Activated B cell treated with CpG ODN at 0.5 μM for 24 hours (primary cell): Measurements from ENCODE around the gene RFX4. TPM values are rescaled to one million over a fixed set of nuclear protein-coding genes. Genes with fewer than 3 reads are reported as not detected.

Source experiments
- ATAC-seq: fragments of 200-7000 bp; cut with Tn5 transposase; one replicate; pipeline ENCODE4 v1.10.0; 2021; ENCODE audit warnings: low read depth, mild to moderate bottlenecking, moderate library complexity
- CTCF ChIA-PET: fragments of 350-600 bp; sonication (Branson Sonifier 250); formaldehyde crosslinking; loops from one replicate; lab custom pipeline; 2021; ENCODE audit warnings: antibody characterized with exemption; lab: Charles Lee
- POLR2A ChIA-PET: fragments of 350-600 bp; sonication (Branson Sonifier 250); formaldehyde crosslinking; loops from one replicate; lab custom pipeline; 2021; ENCODE audit warnings: antibody characterized with exemption; lab: Charles Lee
- DNase-seq: peaks from one replicate; pipeline ENCODE4 v3.0.0; 2022
- H3K27ac Mint-ChIP-seq: one replicate; pipeline ENCODE4 v1.8.0; 2020; ENCODE audit warnings: mixed read lengths
- H3K27me3 Mint-ChIP-seq: one replicate; pipeline ENCODE4 v1.8.0; 2021; ENCODE audit warnings: mixed read lengths
- H3K36me3 Mint-ChIP-seq: one replicate; pipeline ENCODE4 v1.8.0; 2021; ENCODE audit warnings: low read depth, mixed read lengths
- H3K4me1 Mint-ChIP-seq: one replicate; pipeline ENCODE4 v1.8.0; 2021; ENCODE audit warnings: mixed read lengths
- H3K4me3 Mint-ChIP-seq: one replicate; pipeline ENCODE4 v1.8.0; 2020; ENCODE audit warnings: mild to moderate bottlenecking, mixed read lengths
- H3K9me3 Mint-ChIP-seq: one replicate; pipeline ENCODE4 v1.8.0; 2020; ENCODE audit warnings: mixed read lengths
- intact Hi-C: fragments of 100-400 bp; cut with micrococcal nuclease; formaldehyde crosslinking; loops from one replicate; pipeline ENCODE4 v1.15.1; 2024
- total RNA-seq: library from RNA; stranded (reverse); gene quantifications from 2 replicates; pipeline ENCODE4 v1.2.3, GENCODE V29; 2022
- TF ChIP-seq, protein P1 (sequence below): fragments of 200-600 bp; IDR thresholded peaks from one replicate; pipeline ENCODE4 v1.8.0; 2022; ENCODE audit warnings: antibody characterized with exemption, mild to moderate bottlenecking

The RFX4 gene
- total RNA-seq, 1 donor from 2014 or later = not detected

DNA sequence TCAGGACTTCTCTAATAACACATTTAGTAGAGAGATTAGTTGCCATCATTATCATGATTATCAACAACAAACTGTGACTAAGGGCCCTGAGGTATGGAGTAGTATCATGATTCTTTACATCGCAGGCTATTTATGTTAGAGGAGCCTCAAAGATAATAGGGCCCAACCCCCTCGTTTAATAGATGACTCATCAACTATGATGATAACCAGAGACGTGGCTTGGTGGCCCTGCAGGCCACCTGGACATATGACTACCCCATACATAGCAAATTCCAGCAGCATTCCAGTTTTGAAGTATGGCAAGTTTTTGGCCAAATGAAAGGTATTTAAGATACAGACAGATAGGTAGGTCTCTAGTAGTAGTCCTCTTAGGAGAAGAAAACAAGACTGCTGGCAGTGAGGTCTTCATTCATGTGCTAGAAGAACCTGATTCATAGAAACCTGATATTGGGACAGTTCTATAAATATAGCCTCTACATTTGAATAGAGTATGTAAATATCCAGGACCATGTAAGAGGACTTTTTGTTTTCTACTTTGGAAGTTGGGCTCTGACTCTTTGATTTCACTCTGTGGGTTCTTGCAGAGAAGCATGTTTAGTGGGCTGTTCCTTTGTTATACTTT is 197.3 kb downstream of the RFX4 start:
- no peaks in the 10 kb centered on the region for H3K9me3 Mint-ChIP-seq
- ChIA-PET CTCF (no interaction called here), POLR2A (no interaction called here)
- H3K4me3 Mint-ChIP-seq = no peak overlapping the region
- TF ChIP-seq, protein P1, sequence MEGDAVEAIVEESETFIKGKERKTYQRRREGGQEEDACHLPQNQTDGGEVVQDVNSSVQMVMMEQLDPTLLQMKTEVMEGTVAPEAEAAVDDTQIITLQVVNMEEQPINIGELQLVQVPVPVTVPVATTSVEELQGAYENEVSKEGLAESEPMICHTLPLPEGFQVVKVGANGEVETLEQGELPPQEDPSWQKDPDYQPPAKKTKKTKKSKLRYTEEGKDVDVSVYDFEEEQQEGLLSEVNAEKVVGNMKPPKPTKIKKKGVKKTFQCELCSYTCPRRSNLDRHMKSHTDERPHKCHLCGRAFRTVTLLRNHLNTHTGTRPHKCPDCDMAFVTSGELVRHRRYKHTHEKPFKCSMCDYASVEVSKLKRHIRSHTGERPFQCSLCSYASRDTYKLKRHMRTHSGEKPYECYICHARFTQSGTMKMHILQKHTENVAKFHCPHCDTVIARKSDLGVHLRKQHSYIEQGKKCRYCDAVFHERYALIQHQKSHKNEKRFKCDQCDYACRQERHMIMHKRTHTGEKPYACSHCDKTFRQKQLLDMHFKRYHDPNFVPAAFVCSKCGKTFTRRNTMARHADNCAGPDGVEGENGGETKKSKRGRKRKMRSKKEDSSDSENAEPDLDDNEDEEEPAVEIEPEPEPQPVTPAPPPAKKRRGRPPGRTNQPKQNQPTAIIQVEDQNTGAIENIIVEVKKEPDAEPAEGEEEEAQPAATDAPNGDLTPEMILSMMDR = no peak
- no peak overlapping the region for H3K27ac Mint-ChIP-seq
- H3K4me1 Mint-ChIP-seq = peaks cover 7% of the 10 kb centered on the region
- DNase-seq (no peak), ATAC-seq (no peak)
- H3K36me3 Mint-ChIP-seq = peaks cover 1% of the 10 kb centered on the region
- intact Hi-C loops = no loop called here
- H3K27me3 Mint-ChIP-seq = no peaks in the 10 kb centered on the region

DNA sequence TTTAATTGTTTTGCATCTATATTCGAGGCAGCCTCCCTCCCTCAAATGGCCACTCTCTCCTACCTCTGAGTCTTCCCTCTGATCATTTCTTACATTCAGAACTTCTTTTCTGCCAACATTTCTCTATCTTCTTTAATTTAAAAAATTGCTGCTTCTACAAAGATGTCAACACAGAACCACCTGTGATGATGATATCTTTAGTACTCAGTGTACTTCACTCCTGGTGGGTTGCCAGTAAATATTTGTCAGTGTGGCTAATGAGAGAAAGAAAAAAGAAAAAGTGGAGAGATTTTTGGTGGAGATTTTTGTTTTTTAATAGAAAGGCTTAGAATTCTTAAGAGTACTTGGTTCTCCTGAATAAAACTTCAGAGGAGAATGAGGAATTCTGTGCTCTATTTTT is 199.8 kb downstream of the RFX4 start:
- H3K27me3 Mint-ChIP-seq = no peaks in the 10 kb centered on the region
- H3K4me1 Mint-ChIP-seq = no peaks in the 10 kb centered on the region
- no peak for ATAC-seq
- DNase-seq = no peak
- no peak overlapping the region for H3K4me3 Mint-ChIP-seq
- POLR2A ChIA-PET = no interaction called here
- TF ChIP-seq, protein P1 = no peak
- H3K9me3 Mint-ChIP-seq = no peaks in the 10 kb centered on the region
- peaks cover 4% of the 10 kb centered on the region for H3K36me3 Mint-ChIP-seq
- intact Hi-C loops = no loop called here
- CTCF ChIA-PET = no interaction called here
- no peak overlapping the region for H3K27ac Mint-ChIP-seq

DNA sequence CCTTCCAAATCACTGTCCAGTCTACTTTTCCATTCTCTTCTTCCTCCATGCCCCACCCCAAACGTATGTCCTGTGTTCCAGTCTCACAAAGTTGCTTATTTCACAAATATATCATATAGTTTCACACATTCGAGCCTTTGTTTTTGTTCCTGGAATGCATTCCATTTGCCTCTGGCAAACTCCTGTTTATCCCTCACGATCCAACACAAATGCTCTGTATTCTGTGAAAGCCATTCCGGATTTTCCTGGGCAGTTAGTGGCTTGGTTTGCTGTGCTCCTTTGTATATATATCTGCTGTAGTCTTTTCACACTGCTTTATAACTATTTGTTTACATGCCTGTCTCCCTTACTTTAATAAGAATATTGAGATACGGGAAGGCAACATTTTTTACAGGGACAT is 200.7 kb downstream of the RFX4 start:
- ChIA-PET POLR2A (no interaction called here), CTCF (no interaction called here)
- Mint-ChIP-seq H3K27me3 (no peaks in the 10 kb centered on the region), H3K36me3 (peaks cover 7% of the 10 kb centered on the region), H3K4me1 (no peaks in the 10 kb centered on the region), H3K9me3 (no peaks in the 10 kb centered on the region), H3K27ac (no peak overlapping the region), H3K4me3 (no peak overlapping the region)
- intact Hi-C loops = no loop called here
- TF ChIP-seq, protein P1 = no peak
- DNase-seq (no peak), ATAC-seq (no peak)

DNA sequence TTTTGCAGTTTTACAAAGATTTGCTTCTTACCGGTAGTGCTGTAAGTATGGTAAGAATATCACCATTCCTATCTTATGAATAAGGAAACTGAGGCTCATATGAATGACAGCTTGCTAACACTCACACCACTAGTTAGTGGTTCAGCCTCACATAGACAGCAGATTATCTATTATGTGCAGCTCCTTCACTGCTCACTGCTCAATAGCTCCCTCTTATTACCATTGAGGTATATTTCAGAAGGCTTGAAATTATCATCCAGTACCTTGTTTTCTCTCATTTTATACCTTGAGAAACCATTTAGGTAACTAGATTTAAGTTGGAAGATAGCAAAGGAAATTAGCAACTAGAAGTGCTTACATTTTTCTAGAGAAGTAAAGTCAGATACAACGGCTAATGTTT is 207.2 kb downstream of the RFX4 start:
- H3K9me3 Mint-ChIP-seq = no peaks in the 10 kb centered on the region
- H3K27ac Mint-ChIP-seq = no peak overlapping the region
- DNase-seq = no peak
- peaks cover 16% of the 10 kb centered on the region for H3K36me3 Mint-ChIP-seq
- ChIA-PET POLR2A (no interaction called here), CTCF (no interaction called here)
- intact Hi-C loops = no loop called here
- H3K27me3 Mint-ChIP-seq = no peaks in the 10 kb centered on the region
- no peaks in the 10 kb centered on the region for H3K4me1 Mint-ChIP-seq
- H3K4me3 Mint-ChIP-seq = no peak overlapping the region
- ATAC-seq = no peak
- TF ChIP-seq, protein P1 = no peak

DNA sequence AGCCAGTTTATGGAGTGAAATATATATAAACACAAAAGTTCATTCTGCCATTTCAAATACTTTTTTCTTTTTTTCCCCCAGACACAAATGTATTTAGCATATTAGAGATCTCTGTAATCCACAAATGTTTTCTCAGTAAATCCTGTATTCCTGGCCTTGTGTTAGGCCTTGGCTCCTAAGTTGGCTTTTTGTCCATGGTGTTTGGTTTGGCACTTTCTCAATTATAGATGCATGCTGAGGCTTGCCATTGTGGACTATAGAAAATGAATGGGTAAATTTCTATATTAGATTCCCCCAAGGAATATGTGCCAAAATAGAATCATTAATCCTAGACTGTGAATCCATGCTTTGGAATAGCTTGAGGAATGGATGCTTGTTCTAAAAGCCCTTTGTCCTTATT is 208.7 kb downstream of the RFX4 start:
- Mint-ChIP-seq H3K4me1 (no peaks in the 10 kb centered on the region), H3K4me3 (no peak overlapping the region), H3K27me3 (no peaks in the 10 kb centered on the region), H3K9me3 (no peaks in the 10 kb centered on the region), H3K27ac (no peak overlapping the region), H3K36me3 (peaks cover 12% of the 10 kb centered on the region)
- CTCF ChIA-PET = no interaction called here
- POLR2A ChIA-PET = no interaction called here
- intact Hi-C loops = no loop called here
- ATAC-seq (no peak), DNase-seq (no peak)
- TF ChIP-seq, protein P1 = no peak
